NCI-H345 (cell line): ENCODE measurements around the gene GOLGA7B.
A peak's percentile ranks its signal among the peaks of the same experiment; 100 is the strongest.

Experiments used
- DNase-seq: peaks from one replicate; lab custom pipeline; 2025; lab: John Stamatoyannopoulos, UW

GOLGA7B gene

DNA sequence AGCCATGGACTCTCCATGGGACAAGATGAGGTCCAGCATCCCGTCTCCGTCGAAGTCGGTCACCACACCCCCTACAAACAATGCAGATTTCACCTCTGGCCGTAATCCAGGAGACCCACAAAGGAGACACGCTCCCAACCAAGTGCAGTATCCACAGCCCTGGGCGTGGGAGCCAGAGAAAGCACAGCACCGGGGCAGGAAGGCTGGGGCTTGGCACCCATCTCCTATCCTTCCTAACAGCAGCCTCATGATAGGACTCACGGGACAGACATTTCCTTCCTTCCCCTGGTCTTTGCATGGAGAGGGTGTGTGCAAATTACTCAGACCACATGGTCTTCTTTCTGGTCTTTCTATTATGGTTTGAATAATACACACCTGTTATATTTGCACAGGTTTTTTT is 46.3 kb downstream of the GOLGA7B start:
- DNase-seq = no peak

DNA sequence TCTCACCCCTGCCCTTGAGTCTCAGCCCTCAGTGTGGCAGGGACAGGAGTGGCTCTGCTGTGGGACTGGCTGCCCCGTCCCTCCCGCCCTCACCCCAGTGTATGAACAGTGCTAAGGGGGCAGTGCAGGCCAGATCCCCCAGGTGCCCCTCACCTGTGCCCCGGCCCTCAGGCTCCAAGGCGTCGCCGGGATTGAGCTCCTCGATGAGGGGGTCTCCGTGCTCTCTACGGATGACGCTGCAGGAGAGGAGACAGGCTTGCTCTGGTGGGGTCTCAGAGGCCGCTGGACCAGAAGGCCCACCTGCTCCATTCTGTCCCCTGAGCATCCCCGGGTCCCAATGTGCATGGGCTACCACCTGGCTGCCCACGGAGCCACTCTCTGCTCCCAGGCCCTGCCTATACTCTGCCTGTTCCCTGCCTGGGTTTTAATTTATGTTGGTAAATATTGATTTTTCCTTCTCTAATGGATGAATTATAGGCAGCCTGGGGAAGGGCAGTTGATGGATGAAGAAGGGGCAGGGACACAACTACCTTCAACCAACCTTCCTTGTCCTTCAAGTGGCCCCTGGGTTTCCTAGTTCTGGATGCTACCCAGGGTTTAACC is 47.2 kb downstream of the GOLGA7B start:
- DNase-seq = peak; percentile 2

DNA sequence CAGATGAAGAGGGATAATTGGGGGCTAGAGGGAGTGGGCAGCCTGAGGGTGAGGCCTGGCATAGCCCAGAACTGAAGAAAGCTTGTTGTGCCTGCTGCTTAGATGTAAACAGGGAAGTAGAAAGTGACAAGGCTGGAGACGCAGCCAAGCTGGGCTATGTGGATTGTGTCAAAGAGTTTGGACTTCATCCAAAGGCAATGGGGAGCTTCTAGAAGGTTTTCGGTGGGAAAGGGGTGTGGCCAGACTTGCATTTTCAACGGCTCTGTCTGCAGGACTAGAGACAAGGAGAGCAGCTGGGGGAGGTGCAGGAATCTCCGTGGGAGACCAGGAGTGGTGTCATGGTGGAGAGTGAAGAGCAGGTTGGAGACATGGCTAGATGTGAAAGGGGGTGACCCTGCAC is 48.8 kb downstream of the GOLGA7B start:
- DNase-seq = peak; percentile 31

DNA sequence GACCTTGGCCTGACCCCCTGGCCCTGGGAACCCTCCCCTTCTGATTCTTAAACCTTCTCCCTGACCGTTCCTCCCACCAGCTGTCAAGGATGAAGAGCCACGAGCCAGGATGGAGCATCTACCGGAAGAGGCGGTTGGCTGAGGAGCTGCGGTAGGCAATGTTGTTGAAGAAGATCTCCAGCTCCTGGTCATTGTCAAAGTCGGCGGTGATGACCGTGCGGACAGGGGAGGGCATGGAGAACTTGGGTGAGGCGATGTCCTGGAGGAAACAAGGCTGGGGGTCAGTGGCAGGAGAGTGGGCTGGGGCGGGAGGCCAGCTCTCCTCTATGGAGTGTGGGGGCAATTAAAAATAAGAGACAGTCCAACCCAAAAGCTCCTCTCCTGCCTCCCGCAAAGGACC is 51.7 kb downstream of the GOLGA7B start:
- no peak for DNase-seq

DNA sequence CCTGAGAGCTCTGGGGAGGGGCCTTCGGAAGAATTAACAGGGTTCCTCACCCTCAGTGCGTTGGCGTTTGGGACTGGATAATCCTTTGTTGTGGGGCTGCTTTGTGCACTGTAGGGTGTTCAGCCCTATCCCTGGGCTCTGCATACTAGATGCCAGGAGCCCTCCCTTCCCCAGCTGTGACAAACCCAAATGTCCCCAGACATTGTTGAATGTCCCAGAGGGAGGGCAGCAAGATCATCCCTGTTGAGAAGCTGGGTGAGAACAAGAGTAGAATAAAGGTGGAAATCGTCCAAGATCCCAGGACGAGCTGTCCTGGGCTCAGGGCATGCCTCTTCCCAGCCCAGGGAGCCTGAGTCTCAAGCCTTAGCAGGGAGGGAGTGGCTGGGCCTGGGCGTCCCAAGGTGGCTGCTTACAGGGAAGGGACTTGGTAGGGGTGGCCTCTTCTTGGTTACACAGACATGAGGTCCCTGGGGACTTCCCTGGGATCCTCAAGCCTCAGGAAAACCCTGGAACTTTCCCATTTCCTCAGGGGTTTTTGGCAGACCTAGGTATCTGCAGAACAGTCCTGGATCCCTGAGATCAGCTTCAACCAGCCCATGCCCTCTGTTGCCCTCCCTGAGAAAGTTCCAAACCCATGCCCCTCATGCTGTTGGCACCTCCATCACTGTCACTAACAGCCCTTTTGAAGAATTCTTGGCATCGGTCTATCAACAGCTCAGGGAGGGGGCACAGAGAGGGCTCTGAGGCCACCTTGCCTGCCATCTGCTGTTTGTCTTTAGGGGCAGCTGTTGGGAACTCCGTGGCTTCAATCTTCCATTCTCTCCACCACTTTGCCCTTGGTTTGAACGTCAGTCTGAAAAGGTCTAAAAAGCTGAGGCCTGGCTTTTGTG is 53.7 kb downstream of the GOLGA7B start:
- peak; percentile 66 for DNase-seq

DNA sequence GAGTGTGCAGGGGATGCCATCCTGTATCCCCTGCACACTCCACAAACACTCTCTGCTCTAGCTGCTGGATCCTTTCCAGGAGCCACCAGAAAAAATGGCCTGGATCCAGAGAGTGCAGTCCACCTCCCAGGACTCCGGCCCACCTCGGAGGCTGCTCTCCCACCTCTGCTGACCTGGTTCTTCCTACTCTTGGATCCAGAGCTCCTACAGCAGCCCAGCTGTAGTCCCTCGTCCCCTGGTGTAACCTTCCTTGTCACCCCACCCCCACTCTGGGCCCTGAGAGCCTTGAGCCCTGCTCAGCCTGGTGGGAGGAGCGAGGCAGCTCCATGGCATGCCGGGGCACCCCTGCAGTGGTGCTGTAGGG is 54.4 kb downstream of the GOLGA7B start:
- DNase-seq = peak; percentile 66

- DNase-seq = no peak
Measured at GRCh38 chr10:97904576-97904975, 54.9 kb downstream of the GOLGA7B start.

- DNase-seq = no peak
Measured at GRCh38 chr10:97905276-97905675, 55.6 kb downstream of the GOLGA7B start.

GRCh38 chr10:97907211-97907610 is 57.6 kb downstream of the GOLGA7B start:
- DNase-seq = no peak

GRCh38 chr10:97907830-97908229 is 58.2 kb downstream of the GOLGA7B start:
- no peak for DNase-seq

DNA sequence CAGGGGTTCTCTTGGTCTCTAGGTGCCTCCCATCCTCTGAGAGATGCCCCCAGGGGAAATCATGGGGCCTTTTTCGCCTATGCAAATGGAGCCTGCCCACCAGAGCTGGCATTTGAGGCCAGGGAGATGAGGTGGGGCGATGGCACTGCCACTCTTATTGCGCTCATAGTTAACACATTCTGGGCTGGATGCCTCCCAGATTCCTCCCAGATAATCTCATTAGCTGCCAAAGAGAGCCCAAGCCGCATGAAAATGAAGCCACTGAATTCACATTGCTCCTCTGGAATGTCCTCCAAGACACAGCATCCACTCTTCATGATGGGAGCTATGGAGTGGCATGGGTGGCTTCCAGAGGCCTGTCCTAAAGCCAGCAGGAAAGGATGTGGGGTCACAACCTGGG is 61.0 kb downstream of the GOLGA7B start:
- no peak for DNase-seq

- DNase-seq = no peak
Measured at GRCh38 chr10:97911217-97911616, 61.6 kb downstream of the GOLGA7B start.

DNA sequence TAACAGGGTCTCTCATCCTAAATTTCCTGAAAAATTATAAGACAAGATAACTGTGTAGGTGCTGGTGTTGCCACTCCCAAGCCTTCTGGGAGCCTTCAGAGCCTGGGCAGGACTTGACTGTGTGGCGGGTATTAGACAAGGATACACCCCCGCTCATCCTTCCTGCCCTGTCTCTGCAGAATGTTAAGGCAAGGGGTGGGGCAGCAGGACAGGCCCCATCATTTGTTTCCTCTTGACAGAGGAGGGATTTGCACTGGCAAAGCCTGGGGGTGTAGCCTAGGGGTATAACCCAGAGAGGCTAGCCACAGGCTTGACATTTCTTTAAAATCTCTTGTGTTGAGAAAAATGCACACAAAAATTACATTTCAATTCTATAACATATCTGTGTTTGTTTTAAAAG is 63.5 kb downstream of the GOLGA7B start:
- no peak for DNase-seq

DNA sequence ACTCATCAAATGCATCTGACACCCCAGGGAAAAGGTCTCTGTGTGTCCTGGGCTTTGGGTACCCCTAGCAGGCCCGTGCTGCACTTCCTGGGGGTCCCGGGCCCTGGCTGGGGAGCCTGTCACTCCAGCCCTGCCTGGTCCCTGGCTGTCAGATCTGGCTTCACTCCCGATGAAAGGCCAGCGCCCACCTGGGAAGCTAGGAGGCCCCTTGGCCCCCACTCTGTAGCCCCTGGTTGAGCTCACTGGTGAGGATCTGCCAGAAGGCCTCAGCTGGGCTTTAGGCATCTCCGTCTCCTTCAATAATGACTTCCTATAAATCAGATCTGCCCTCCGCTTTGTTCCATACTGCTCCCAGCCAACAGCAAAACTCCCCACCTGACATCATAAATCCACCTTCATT is 64.0 kb downstream of the GOLGA7B start:
- no peak for DNase-seq

DNA sequence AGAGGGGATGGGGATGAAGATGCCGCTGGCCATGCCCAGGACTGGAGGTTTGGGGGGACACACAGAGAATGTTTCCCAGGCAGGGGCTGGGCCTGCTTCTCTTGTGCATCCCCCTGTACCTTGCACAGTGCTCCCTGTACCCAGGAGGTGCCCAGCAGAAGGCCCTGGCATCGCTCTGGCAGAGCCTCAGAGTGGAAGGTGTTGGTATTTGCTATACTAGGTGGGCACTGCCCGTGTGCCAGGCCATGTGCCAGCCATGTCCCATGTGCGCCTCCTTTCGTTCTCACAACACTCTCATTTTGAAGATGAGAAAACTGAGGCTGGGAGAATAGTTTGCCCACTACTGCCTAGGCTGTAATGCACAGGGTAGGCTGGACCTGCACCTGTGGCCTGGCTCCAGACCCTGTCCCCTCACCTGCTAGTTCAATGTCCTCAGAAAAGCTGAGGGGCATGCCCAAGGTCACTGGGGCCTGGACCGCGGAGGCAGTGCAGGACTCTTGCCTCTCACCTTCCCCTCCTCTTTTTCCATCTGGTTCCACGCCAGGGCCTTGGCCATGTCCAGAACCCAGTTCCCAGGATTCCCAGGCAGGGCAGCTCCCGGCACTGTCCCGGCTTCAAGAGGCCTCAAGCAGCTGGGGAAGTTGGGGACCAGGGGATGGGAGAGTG is 64.7 kb downstream of the GOLGA7B start:
- no peak for DNase-seq

- peak; percentile 59 for DNase-seq
Measured at GRCh38 chr10:97914837-97915211, 65.2 kb downstream of the GOLGA7B start.

- no peak for DNase-seq
Measured at GRCh38 chr10:97915346-97916131, 65.9 kb downstream of the GOLGA7B start.

DNA sequence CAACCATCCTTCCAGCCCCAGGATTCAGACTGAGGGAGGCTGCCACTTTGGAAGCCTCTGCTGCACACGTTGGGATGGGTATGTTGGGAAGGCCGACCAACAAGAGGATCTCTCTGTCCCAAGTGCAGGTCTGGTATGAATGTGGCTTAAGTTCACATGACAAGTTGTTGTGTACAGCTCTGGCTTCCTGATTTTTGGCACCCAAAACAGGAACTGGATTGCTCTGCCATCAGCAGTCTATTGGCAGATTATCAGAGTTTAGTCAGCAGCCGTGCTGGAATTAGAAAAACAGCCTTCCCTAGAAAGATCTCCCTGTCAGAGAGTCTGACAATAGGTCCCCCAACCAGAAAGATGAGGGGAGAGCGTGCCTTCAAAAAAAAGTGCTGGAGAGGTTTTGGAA is 66.9 kb downstream of the GOLGA7B start:
- no peak for DNase-seq

DNA sequence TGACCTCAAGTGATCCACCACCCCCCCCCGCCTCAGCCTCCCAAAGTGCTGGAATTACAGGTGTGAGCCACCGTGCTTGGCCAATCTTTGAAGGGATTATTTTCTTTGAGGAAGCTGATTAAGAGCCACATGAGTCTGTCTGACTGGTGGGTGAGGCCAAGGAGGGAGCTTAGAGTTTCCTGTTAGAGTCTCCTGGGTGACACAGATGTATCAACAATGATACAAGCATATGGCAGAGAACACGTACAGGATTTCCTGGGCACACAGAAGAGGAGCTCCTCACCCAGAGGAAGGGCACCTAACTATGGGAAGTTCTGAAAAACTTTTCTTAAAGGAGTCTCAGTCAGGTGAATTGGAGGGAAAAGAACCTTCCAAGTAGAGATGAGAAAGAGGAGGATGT is 69.4 kb downstream of the GOLGA7B start:
- DNase-seq = no peak

DNA sequence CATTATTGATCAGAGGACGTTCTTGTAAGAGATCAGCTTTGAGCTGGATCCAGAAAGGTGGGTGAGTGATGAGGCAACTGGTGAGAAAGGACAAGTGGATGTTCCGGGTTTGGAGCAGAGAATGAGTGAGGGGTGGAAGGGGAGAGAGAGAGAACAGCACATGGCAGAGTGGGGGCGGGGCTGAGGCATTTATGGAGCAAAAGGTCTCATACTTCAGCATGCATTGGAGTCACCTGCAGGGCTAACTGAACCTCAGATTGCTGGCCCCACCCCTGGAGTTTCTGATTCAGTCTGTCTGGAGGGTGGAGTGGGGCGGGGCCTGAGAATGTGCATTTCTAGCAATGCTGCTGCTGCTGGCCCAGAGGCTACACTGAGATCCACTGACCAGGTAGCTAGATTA is 71.2 kb downstream of the GOLGA7B start:
- DNase-seq = no peak
